ENCODE results near the gene AATF. TPM values are rescaled to one million over a fixed set of nuclear protein-coding genes. Genes with fewer than 3 reads are reported as not detected.
A peak's percentile ranks its signal among the peaks of the same experiment; 100 is the strongest.

Gene AATF
- total and polyA plus RNA-seq, 2 experiments from 2014 or later: 35.6 to 48.1 TPM

DNA sequence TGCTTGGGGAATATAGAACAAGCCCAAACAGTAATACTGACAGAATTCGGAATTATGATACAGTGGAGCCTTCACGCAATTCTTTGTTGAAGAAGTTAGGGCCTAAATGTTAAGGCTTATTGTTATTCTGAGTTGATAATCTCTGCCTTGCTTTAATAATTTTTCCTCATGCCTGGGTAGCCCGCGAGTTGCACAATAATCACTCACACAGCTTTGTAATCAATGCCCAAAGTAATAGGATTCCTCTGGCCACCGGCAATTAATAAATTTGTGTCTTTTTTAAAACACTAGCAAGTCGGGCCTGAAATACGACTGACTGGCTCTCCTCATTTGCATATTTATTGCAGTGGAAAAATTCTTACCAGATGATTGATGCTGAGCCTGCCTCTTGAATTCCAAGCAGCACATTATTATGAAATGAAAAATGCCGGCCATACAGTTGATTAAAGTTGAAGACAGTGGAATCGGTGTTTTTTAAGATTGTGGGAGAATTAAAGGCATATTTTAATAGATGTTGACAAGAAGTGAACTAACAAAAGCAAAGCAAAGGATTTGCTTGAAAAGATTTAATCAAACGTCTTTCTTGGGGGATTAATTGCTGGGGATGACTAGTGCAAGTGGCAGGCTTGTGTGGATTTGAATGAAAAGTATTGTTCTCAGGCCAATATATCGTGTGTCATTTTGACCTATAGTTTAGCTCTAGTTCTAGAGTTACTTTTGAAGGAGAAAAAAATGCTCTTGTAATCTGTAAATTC, 30.2 kb downstream of the AATF start:
- DNase-seq: peak; percentile 43
- Histone ChIP-seq H3F3A (ENCODE audit: insufficient read depth) (no peaks in the 10 kb centered on the region), H3K9me3 (ENCODE audit: low read depth) (no peaks in the 10 kb centered on the region), H3K4me2 (ENCODE audit: unreplicated experiment) (peak overlapping the region; percentile 0), H3K9ac (no peak overlapping the region), H3K27me3 (replicated peaks; ENCODE audit: insufficient read depth) (no peaks in the 10 kb centered on the region), H3K4me1 (ENCODE audit: insufficient read depth) (peaks cover 13% of the 10 kb centered on the region; the same call in 1 of the 2 replicates), H3K4me3 (no peak overlapping the region), H3K36me3 (ENCODE audit: low read depth) (no peaks in the 10 kb centered on the region), H4K20me1 (ENCODE audit: insufficient read depth) (no peaks in the 10 kb centered on the region; the same call in 1 of the 2 replicates), H3K27ac (no peak overlapping the region), H3K79me2 (ENCODE audit: insufficient read depth) (peaks cover 72% of the 10 kb centered on the region), H3K9me2 (ENCODE audit: insufficient read depth) (no peaks in the 10 kb centered on the region), H2AFZ (no peak overlapping the region)
- in situ Hi-C loops (cut with MboI): no loop called here
- TF ChIP-seq EZH2 (IDR thresholded peaks at IDR 0.05; ENCODE audit: insufficient read depth, poor library complexity, severe bottlenecking) (no peak), EZH2phosphoT487 (IDR thresholded peaks at IDR 0.05; ENCODE audit: insufficient read depth, low read depth) (no peak)
- 43 to 46% methylated on average over 11 of the region's 11 CpGs for WGBS, 2 experiments (ENCODE audit: low coverage in 1 of 2, low lambda C conversion rate in 2 of 2, missing lambda C conversion rate in 2 of 2)

DNA sequence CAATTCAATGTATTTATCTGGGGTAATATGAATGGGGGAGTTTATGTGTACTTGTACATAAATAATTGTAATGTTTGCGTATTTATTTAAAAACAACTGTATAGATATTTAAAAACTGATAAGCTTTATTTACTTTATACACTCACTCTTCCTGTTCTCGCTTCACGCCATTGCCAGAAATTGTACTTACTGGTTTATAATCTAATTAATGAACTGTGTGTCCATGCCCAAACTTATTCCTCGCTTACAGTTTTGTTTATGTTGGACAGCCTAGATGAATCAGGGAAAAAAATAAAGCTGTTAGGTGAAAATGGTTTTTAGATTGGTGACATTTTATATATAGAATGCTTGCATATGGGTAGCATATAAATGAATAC, 30.8 kb downstream of the AATF start:
- Histone ChIP-seq H3K4me2 (ENCODE audit: unreplicated experiment) (no peak overlapping the region), H4K20me1 (ENCODE audit: insufficient read depth) (no peaks in the 10 kb centered on the region; the same call in 1 of the 2 replicates), H3K4me3 (no peak overlapping the region), H3K27me3 (replicated peaks; ENCODE audit: insufficient read depth) (no peaks in the 10 kb centered on the region), H2AFZ (no peak overlapping the region), H3K9me3 (ENCODE audit: low read depth) (no peaks in the 10 kb centered on the region), H3K4me1 (ENCODE audit: insufficient read depth) (peaks cover 13% of the 10 kb centered on the region; the same call in 1 of the 2 replicates), H3K9ac (no peak overlapping the region), H3K27ac (no peak overlapping the region), H3F3A (ENCODE audit: insufficient read depth) (no peaks in the 10 kb centered on the region), H3K9me2 (ENCODE audit: insufficient read depth) (no peaks in the 10 kb centered on the region), H3K36me3 (ENCODE audit: low read depth) (no peaks in the 10 kb centered on the region), H3K79me2 (ENCODE audit: insufficient read depth) (peaks cover 66% of the 10 kb centered on the region)
- TF ChIP-seq EZH2phosphoT487 (IDR thresholded peaks at IDR 0.05; ENCODE audit: insufficient read depth, low read depth) (no peak), EZH2 (IDR thresholded peaks at IDR 0.05; ENCODE audit: insufficient read depth, poor library complexity, severe bottlenecking) (no peak)
- in situ Hi-C loops (cut with MboI): no loop called here
- DNase-seq: no peak
- WGBS, 2 experiments (ENCODE audit: low coverage in 1 of 2, low lambda C conversion rate in 2 of 2, missing lambda C conversion rate in 2 of 2): 83 to 87% methylated on average over 4 of the region's 4 CpGs

DNA sequence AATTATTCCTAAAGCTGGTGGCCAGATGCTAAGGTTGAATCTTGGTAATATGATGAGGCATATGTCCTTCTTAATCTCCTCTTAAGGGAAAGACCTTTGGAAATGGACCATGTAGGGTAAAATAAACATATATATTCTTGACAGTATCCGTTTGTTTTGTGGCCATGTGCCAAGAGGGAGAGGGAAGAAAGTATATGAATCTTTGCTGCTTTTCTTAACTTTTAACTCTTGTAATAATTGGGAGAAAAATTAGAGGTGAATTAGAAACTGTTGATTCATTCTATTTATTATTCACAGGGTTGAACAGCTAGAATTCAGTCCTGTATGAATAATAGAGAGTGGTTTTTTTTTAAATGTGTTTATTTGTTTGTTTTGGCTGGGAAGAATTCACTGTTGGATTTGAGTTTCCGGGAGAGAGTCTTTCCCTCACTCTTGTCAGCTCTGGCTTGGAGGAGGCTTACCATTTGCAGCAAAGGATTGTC, 31.6 kb downstream of the AATF start:
- H3K4me3 ChIP-seq: no peak overlapping the region
- in situ Hi-C loops (cut with MboI): no loop called here
- 46 to 59% methylated on average over 2 of the region's 2 CpGs for WGBS, 2 experiments (ENCODE audit: low coverage in 1 of 2, low lambda C conversion rate in 2 of 2, missing lambda C conversion rate in 2 of 2)
- no peak overlapping the region for H3K27ac ChIP-seq
- peaks cover 58% of the 10 kb centered on the region for H3K79me2 ChIP-seq (ENCODE audit: insufficient read depth)
- no peaks in the 10 kb centered on the region; the same call in 1 of the 2 replicates for H4K20me1 ChIP-seq (ENCODE audit: insufficient read depth)
- no peak for TF ChIP-seq EZH2 (IDR thresholded peaks at IDR 0.05; ENCODE audit: insufficient read depth, poor library complexity, severe bottlenecking)
- no peak for TF ChIP-seq EZH2phosphoT487 (IDR thresholded peaks at IDR 0.05; ENCODE audit: insufficient read depth, low read depth)
- no peak overlapping the region for H3K4me2 ChIP-seq (ENCODE audit: unreplicated experiment)
- H3K36me3 ChIP-seq (ENCODE audit: low read depth): no peaks in the 10 kb centered on the region
- H3F3A ChIP-seq (ENCODE audit: insufficient read depth): no peaks in the 10 kb centered on the region
- H3K9me2 ChIP-seq (ENCODE audit: insufficient read depth): no peaks in the 10 kb centered on the region
- no peaks in the 10 kb centered on the region for H3K9me3 ChIP-seq (ENCODE audit: low read depth)
- no peak overlapping the region for H2AFZ ChIP-seq
- peak; percentile 2 for DNase-seq
- H3K4me1 ChIP-seq (ENCODE audit: insufficient read depth): peaks cover 13% of the 10 kb centered on the region; the same call in 1 of the 2 replicates
- H3K9ac ChIP-seq: no peak overlapping the region
- no peaks in the 10 kb centered on the region for H3K27me3 ChIP-seq (replicated peaks; ENCODE audit: insufficient read depth)

DNA sequence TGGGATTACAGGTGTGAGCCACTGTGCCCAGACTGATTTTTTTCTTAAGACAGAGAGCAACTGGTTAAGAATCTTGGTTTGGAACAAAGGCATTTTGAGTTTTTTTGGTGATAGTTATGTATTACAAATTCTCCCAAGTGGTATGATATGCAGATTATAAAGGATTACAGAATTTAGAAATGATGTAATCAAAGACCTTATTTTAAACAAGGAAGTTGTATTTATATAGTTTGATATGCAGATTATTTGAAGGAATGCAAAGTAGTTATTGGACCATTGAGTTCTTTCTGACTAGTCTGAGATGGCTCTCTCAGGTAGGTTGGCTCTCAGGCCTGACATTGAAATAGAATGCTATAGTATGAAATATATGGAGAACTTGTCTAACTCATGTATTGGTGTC, 34.9 kb downstream of the AATF start:
- in situ Hi-C loops (cut with MboI): no loop called here
- H3K36me3 ChIP-seq (ENCODE audit: low read depth): 0 out of 2 replicates have a peak, but pooled peaks cover 8% of the 10 kb centered on the region

More for the DNA sequence above, 34.9 kb downstream of the AATF start:
- Histone ChIP-seq H3K9ac (no peak overlapping the region), H3K79me2 (ENCODE audit: insufficient read depth) (peaks cover 39% of the 10 kb centered on the region), H3K9me2 (ENCODE audit: insufficient read depth) (no peaks in the 10 kb centered on the region), H3F3A (ENCODE audit: insufficient read depth) (no peaks in the 10 kb centered on the region), H3K4me2 (ENCODE audit: unreplicated experiment) (no peak overlapping the region), H3K4me3 (no peak overlapping the region), H3K4me1 (ENCODE audit: insufficient read depth) (peaks cover 13% of the 10 kb centered on the region; the same call in 1 of the 2 replicates), H4K20me1 (ENCODE audit: insufficient read depth) (no peaks in the 10 kb centered on the region), H3K27ac (no peak overlapping the region), H2AFZ (no peak overlapping the region), H3K27me3 (replicated peaks; ENCODE audit: insufficient read depth) (no peaks in the 10 kb centered on the region), H3K9me3 (ENCODE audit: low read depth) (no peaks in the 10 kb centered on the region)
- DNase-seq: no peak
- TF ChIP-seq EZH2 (IDR thresholded peaks at IDR 0.05; ENCODE audit: insufficient read depth, poor library complexity, severe bottlenecking): no peak
- TF ChIP-seq EZH2phosphoT487 (IDR thresholded peaks at IDR 0.05; ENCODE audit: insufficient read depth, low read depth): no peak
